HG03025 (cell line): ENCODE measurements around the gene ZNF35.

Source experiments
- ATAC-seq: cut with Tn5 transposase; IDR thresholded peaks from one replicate; pipeline ENCODE4 v1.9.1; 2021; ENCODE audit warnings: mild to moderate bottlenecking, moderate library complexity; ENCODE audit not compliant: unreplicated experiment, low FRiP score

Gene ZNF35

DNA sequence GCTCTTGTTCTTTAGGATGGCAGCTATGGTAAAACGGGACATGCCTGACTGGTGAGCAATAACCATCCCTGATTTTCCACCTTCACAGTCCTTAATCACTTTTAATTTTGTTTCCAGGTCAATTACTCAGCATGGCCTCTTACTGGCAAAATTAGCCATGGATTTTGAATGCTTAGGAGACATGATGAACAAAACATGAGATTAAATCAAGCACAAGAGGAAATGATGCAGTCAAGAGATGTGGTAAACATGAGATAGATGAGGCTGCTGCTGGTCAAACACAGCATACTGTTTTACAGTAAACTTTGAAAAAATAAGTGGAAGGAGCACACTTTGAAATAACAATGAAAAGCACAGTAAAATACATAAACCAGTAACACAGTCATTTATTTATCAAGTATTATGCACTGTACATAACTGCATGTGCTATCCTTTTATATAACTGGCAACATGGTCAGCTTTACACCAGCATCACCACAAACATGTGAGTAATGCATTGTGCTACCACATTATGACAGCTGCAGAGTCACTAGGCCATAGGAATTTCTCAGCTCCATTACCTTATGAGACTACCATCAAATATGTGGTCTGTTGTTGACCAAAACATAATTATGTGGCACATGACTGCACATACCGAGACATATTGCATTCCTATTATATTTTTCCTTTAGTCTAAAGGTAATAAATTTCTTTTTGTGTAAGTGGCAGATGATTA is 33.8 kb downstream of the ZNF35 start:
- ATAC-seq = no peak

DNA sequence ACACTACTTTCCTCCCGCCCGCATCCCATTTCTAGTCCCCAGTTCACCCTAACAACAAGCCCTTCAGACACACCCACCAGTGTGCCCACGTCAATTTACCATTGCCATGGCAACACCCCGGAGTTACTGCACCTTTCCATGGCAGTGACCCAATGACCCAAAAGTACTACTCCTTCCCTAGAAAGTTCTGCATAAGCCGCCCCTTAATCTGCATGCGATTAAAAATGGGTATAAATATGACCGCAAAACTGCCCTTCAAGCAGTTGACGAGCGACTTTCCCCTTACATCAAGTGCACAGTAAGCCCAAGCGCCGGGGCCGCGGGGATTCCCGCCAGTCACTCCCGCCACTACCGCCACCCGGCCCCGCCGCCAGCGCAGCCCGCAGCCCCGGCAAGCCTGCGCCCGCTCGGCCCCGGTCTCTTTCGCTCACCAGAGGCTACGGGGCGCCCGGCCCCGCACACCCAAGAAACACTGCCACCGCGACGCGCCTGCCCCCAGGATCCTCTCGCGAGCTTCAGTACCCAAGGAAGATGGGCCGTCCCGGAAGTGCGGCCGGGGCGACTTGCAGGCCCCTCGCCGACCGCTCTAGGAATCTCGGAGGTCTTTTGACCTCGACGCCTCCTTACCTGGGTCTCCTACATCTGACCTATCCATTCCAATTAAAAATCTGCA is 36.7 kb downstream of the ZNF35 start:
- ATAC-seq = no peak

DNA sequence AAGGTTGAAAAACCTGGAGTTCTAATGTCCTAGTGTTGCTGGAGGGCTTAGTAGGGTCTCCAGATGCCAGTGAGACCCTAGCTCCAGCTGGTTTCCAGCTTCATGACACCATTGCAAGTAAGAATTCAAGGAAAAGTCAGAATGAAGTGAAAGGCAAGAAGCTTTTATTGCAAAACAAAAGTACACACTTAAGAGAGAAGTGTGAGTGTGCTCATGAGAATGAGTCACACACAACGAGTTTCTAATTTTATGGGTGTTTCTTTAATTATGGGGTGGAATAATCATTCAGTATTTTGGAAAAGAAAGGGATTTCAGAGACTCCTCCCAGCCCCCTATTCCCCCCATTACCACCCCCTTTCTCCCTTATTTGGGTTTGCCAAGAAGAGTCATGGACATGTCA is 39.4 kb downstream of the ZNF35 start:
- no peak for ATAC-seq
